Glomerular visceral epithelial cell (primary cell): ENCODE measurements around the gene ZNF488.
A peak's percentile ranks its signal among the peaks of the same experiment; 100 is the strongest.

Experiments used
- DNase-seq: peaks from one replicate; pipeline ENCODE4 v3.0.0-alpha.2; 2016; ENCODE audit errors: extremely low spot score

The ZNF488 gene

GRCh38 chr10:47350671-47351640, 33.1 kb downstream of the ZNF488 start:
- no peak for DNase-seq

GRCh38 chr10:47349941-47350371, 34.1 kb downstream of the ZNF488 start:
- DNase-seq = no peak

GRCh38 chr10:47349516-47349915, 34.6 kb downstream of the ZNF488 start:
- no peak for DNase-seq

DNA sequence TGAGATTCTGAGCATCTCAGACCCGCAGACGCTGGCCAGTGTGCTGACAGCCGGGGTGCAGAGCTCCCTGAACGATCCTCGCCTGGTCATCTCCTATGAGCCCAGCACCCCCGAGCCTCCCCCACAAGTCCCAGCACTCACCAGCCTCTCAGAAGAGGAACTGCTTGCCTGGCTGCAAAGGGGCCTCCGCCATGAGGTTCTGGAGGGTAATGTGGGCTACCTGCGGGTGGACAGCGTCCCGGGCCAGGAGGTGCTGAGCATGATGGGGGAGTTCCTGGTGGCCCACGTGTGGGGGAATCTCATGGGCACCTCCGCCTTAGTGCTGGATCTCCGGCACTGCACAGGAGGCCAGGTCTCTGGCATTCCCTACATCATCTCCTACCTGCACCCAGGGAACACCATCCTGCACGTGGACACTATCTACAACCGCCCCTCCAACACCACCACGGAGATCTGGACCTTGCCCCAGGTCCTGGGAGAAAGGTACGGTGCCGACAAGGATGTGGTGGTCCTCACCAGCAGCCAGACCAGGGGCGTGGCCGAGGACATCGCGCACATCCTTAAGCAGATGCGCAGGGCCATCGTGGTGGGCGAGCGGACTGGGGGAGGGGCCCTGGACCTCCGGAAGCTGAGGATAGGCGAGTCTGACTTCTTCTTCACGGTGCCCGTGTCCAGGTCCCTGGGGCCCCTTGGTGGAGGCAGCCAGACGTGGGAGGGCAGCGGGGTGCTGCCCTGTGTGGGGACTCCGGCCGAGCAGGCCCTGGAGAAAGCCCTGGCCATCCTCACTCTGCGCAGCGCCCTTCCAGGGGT, 35.2 kb downstream of the ZNF488 start:
- DNase-seq = no peak

DNA sequence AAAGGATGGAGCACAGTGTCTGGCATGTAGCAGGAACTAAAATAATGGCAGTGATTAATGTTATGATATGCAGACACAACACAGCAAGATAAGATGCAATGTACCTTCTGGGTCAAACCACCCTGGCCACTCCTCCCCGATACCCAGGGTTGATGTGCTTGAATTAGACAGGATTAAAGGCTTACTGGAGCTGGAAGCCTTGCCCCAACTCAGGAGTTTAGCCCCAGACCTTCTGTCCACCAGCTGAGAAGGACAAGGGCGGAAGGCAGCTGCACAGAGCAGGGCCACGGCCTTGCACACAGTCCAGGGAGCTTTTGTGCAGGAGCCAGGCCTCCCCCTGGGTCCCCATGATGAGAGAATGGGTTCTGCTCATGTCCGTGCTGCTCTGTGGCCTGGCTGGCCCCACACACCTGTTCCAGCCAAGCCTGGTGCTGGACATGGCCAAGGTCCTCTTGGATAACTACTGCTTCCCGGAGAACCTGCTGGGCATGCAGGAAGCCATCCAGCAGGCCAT, 35.9 kb downstream of the ZNF488 start, which contains the start of gene RBP3:
Gene RBP3 (plus strand): TSS at position 226 of the 514 bp plus-strand sequence. CDS start 122 bp downstream, at position 348.
- DNase-seq = no peak

- DNase-seq = no peak
These were observed 36.8 kb downstream of the ZNF488 start for GRCh38 chr10:47347303-47347675.

DNA sequence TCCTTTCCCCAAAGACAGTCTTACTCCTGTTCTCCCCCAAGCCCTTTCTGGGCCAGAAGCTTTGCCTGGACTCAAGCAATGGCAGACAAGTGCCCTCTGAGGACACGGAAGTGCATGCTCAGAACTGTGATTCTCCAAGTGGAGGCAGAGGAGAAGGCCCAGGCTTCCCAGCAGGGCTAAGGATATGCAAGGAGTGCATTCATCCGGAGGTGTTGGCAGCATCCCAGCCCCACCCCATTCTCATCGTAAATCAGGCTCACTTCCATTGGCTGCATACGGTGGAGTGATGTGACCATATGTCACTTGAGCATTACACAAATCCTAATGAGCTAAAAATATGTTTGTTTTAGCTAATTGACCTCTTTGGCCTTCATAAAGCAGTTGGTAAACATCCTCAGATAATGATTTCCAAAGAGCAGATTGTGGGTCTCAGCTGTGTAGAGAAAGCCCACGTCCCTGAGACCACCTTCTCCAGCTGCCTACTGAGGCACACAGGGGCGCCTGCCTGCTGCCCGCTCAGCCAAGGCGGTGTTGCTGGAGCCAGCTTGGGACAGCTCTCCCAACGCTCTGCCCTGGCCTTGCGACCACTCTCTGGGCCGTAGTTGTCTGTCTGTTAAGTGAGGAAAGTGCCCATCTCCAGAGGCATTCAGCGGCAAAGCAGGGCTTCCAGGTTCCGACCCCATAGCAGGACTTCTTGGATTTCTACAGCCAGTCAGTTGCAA, 37.4 kb downstream of the ZNF488 start:
- DNase-seq = no peak

DNA sequence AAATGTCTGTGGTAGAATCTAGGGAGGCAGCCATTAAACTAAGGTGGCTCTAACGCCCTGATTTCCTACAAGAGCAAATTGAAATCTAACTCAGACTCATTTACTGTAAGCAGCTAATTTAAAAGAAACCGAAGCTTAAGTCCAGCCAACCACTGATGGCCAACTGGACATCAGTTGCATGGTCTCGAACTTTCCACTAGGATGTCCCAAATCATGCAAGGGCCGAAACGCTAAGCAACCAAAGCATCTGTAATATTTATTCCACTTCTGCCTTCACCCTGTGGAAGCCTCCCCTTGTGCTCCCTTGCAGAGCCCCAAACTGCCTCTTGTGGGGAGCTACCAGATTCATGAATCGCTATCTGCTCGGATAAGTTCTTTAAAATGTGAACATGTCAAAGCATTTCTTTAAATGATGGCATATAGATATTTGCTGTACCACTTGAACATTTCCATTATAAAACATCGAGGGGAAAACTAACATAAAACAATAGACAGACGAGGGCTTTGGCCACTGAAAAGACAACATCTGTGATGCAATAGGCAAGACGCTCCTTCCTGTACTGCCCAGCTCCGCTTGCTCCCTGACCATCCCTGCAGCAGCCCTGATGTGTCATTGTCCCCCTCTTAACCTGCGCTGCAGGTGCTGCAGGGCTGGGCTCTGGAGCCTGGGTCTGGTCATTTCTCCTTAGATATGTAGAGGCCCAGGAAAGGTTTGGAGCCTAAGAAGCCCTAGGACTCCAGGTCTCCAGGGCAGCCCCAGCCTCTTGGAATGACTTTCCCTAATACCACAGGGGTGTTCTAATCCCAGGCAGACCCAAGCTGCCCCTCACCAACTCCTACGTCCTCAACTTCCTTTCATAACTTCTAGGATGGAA, 38.9 kb downstream of the ZNF488 start:
- DNase-seq = no peak

- DNase-seq = peak; percentile 53
These were observed 43.4 kb downstream of the ZNF488 start for GRCh38 chr10:47340608-47341170.

- no peak for DNase-seq
These were observed 44.1 kb downstream of the ZNF488 start for GRCh38 chr10:47339759-47340607.

- DNase-seq = no peak
These were observed 44.8 kb downstream of the ZNF488 start for GRCh38 chr10:47339186-47339735.

- DNase-seq = no peak
These were observed 46.8 kb downstream of the ZNF488 start for GRCh38 chr10:47337310-47337709.

DNA sequence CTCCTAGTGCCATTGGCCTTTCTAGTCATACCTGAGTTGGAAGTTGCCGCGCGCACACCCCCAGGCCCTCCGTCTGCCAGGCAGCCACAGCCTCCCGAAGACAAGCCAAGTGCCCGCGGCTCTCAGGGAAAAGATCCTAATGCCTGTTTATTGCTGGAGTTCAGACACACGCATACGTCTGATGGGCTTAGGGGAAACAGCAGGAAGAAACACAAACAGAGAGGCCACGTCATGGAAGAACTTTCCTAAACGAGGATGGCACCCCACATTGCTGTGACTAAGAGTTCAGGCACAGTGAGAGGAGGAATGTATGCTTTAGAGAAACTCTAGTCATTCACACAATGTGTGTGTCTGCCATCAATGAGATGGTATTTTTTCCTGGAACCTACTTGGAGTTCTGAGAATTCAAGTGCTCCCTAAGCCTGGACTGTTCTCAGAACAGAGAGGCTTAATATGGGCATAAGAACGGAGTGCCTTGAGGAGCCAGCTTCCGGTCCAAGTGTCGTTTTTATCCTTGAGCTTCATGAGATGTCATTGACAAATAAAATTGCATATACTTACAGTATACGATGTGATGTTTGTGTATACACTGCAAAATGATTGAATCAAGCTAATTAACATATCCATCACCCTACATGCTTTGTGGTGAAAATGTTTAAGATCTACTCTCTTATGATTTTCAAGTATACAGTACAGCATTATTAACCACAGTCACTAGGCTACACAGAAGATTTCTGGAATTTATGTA, 47.5 kb downstream of the ZNF488 start:
- DNase-seq = no peak

DNA sequence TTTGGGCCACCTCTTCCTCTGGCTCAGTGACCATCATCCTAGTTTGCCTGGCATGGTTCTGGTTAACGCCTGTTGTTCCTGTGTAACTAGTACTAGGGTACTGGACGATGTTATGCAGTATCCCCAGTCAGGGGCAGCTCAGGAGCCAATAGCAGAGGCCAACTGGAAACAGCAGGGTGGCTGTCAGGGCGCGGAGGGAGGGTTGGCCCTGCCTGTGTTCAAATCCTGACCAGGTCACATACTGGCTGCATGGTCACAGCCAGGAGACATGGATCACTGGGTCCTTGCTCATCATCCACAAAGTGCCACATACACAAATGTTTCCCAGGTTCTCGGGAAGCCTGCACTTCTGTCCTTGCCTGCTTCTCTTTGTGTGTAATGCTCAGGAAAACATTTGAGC, 48.2 kb downstream of the ZNF488 start:
- DNase-seq = no peak

- DNase-seq = no peak
These were observed 49.4 kb downstream of the ZNF488 start for GRCh38 chr10:47334466-47335295.

DNA sequence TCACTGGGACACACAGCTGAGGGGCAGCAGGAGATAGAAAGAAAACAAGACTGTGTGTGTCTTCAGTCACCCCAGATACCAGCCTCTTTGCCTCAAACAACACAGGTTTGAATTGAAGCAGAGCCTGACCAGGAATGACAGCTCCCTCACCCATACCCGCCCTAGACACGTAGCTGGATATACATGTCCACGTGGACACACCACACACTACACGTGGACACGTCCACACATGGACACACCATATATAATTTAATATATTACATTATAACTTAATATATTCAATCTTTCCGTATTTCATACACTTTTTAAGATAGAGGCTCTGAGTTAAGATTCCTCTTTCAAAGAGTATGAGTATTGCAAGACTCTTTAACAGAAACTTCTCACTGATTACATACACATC, 50.6 kb downstream of the ZNF488 start:
- no peak for DNase-seq

- no peak for DNase-seq
These were observed 51.1 kb downstream of the ZNF488 start for GRCh38 chr10:47332946-47333345.
